MCF 10A (cell line): ENCODE data around the gene POLR3E. TPM values are rescaled to one million over a fixed set of nuclear protein-coding genes. Genes with fewer than 3 reads are reported as not detected.

Source experiments
- BruUV-seq: library from RNA; stranded (reverse); fragments of 400-500 nt; replicated peaks from 2 replicates; lab custom pipeline; 2021; lab: Mats Ljungman, UMichigan
- CTCF ChIA-PET: fragments of 300-600 bp; sonication (Branson Sonifier 250); formaldehyde crosslinking; extraction: SDS; loops from one replicate; lab custom pipeline; 2021; ENCODE audit warnings: antibody characterized with exemption, inconsistent platforms; lab: Yijun Ruan, JAX
- POLR2A ChIA-PET: fragments of 300-600, 350-650 bp; sonication (Branson Sonifier 250); formaldehyde crosslinking; extraction: SDS; loops from one replicate; lab custom pipeline; 2020; ENCODE audit warnings: antibody characterized with exemption, inconsistent platforms; lab: Yijun Ruan, JAX
- DNase-seq: peaks from one replicate; pipeline ENCODE4 v3.0.0-alpha.2; 2018; ENCODE audit not compliant: unreplicated experiment
- H3K27ac Mint-ChIP-seq: one replicate; pipeline ENCODE4 v1.8.0; 2022; ENCODE audit warnings: mild to moderate bottlenecking, low read depth, mixed read lengths; ENCODE audit not compliant: unreplicated experiment
- H3K27me3 Mint-ChIP-seq: one replicate; pipeline ENCODE4 v1.8.0; 2022; ENCODE audit warnings: mixed read lengths; ENCODE audit not compliant: insufficient read depth, unreplicated experiment
- H3K36me3 Mint-ChIP-seq: one replicate; pipeline ENCODE4 v1.8.0; 2022; ENCODE audit warnings: mild to moderate bottlenecking, moderate library complexity, mixed read lengths; ENCODE audit not compliant: insufficient read depth, unreplicated experiment
- H3K4me1 Mint-ChIP-seq: one replicate; pipeline ENCODE4 v1.8.0; 2022; ENCODE audit warnings: mixed read lengths; ENCODE audit not compliant: insufficient read depth, unreplicated experiment
- H3K4me3 Mint-ChIP-seq: one replicate; pipeline ENCODE4 v1.8.0; 2022; ENCODE audit warnings: mild to moderate bottlenecking, moderate library complexity, mixed read lengths; ENCODE audit not compliant: unreplicated experiment
- H3K9me3 Mint-ChIP-seq: one replicate; pipeline ENCODE4 v1.8.0; 2022; ENCODE audit warnings: mixed read lengths; ENCODE audit not compliant: unreplicated experiment
- intact Hi-C: fragments of 100-400 bp; cut with micrococcal nuclease; formaldehyde crosslinking; loops from 2 replicates; pipeline ENCODE4 v1.14.1; 2022
- total RNA-seq: library from RNA; stranded (reverse); gene quantifications from 2 replicates; pipeline ENCODE4 v1.2.3, GENCODE V29; 2022
- TF ChIP-seq, protein P1 (sequence below): fragments of 200-600 bp; IDR thresholded peaks from one replicate; pipeline ENCODE4 v1.8.0; 2022; ENCODE audit warnings: antibody characterized with exemption, mild to moderate bottlenecking; ENCODE audit not compliant: unreplicated experiment

The POLR3E gene
- total RNA-seq, 1 experiment from 2014 or later, result 73.8 TPM

DNA sequence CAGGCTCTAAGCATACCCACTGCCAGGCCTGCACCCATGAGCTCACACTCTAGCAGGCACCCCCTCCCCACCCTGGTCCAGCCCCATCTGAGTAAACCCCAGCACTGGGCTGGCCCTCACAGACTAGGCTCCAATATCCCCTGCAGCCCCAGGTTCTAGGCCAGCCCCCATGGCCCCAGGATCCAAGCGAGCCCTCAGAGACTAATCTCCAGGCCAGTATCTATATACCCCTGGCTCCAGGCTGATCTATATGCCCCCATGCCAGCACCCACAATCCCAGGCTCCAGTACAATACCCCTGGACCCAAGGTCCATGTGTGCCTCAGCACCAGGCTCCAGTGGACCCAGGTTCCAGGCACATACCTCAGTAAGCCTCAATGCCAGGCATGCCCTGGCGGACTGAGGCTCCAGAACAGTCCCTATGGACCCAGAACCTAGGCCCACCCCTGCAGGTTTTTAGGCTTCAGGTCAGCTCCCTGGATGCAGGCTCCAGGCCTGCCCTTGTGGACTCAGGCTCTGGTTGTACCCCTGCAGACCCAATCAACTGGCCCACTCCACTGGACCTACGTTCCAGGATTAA is 38.5 kb downstream of the POLR3E start:
- BruUV-seq, result no TSS peak
- H3K36me3 Mint-ChIP-seq, result peaks cover 63% of the 10 kb centered on the region
- H3K27me3 Mint-ChIP-seq, result no peaks in the 10 kb centered on the region
- TF ChIP-seq, protein P1, sequence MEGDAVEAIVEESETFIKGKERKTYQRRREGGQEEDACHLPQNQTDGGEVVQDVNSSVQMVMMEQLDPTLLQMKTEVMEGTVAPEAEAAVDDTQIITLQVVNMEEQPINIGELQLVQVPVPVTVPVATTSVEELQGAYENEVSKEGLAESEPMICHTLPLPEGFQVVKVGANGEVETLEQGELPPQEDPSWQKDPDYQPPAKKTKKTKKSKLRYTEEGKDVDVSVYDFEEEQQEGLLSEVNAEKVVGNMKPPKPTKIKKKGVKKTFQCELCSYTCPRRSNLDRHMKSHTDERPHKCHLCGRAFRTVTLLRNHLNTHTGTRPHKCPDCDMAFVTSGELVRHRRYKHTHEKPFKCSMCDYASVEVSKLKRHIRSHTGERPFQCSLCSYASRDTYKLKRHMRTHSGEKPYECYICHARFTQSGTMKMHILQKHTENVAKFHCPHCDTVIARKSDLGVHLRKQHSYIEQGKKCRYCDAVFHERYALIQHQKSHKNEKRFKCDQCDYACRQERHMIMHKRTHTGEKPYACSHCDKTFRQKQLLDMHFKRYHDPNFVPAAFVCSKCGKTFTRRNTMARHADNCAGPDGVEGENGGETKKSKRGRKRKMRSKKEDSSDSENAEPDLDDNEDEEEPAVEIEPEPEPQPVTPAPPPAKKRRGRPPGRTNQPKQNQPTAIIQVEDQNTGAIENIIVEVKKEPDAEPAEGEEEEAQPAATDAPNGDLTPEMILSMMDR, result no peak
- H3K27ac Mint-ChIP-seq, result no peak overlapping the region
- no peak overlapping the region for H3K4me3 Mint-ChIP-seq
- peaks cover 18% of the 10 kb centered on the region for H3K9me3 Mint-ChIP-seq
- no peaks in the 10 kb centered on the region for H3K4me1 Mint-ChIP-seq
- ChIA-PET POLR2A (interaction anchor here (0.7 kb wide), 1 partner anchor 9 kb away, joined by 3 read pairs; no protein-coding TSS in a partner anchor), CTCF (interaction anchor here (0.8 to 2.1 kb wide), 3 partner anchors 10 to 16 kb away, joined by 3 to 7 read pairs (median 5); no protein-coding TSS in a partner anchor)
- no peak for DNase-seq
- intact Hi-C loops, result no loop called here

DNA sequence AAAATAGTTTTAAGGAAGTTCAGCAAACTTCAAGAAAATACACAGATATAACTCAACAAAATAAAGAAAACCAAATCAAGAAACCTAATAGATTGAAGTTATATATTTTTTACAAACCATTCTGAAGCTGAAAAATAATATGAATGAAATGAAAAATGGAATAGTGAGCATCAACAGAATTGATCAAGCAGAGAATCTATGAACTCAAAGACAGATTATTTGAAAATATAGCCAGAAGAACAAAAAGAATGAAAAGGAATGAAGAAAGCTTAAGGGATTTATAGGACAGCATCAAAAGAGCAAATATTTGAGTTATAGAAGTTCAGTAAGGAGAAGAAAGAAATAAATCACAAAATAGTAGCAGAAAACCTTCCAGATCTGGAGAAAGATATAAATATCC is 39.4 kb downstream of the POLR3E start:
- BruUV-seq, result no TSS peak
- TF ChIP-seq, protein P1, result no peak
- Mint-ChIP-seq H3K27ac (no peak overlapping the region), H3K36me3 (peaks cover 59% of the 10 kb centered on the region), H3K4me1 (no peaks in the 10 kb centered on the region), H3K27me3 (no peaks in the 10 kb centered on the region), H3K9me3 (peaks cover 18% of the 10 kb centered on the region), H3K4me3 (no peak overlapping the region)
- intact Hi-C loops, result no loop called here
- no peak for DNase-seq
- ChIA-PET POLR2A (interaction anchor here (0.6 to 1.0 kb wide), 4 partner anchors 13 to 28 kb away, joined by 3 read pairs; no protein-coding TSS in a partner anchor), CTCF (interaction anchor here (0.7 to 2.1 kb wide), 3 partner anchors 11 to 17 kb away, joined by 3 to 5 read pairs (median 4); no protein-coding TSS in a partner anchor)

DNA sequence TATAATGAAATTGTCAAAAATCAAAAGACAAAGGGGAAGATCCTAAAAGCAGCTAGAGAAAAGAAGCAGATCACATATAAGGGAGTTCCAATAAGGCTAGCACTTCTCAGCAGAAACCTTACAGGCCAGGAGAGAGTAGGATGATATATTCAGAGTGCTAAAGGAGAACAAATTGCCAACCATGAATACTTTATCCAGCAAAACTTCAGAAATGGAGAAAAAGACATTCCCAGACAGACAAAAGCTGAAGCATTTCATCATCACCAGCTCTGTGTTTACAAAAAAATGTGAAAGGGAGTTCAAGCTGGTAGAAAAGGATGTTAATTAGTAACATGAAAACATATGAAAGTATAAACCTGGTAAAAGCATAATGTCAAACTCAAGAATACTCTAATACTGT is 39.8 kb downstream of the POLR3E start:
- ChIA-PET CTCF (interaction anchor here (1.1 to 2.1 kb wide), 2 partner anchors 10 to 18 kb away, joined by 4 to 5 read pairs; no protein-coding TSS in a partner anchor), POLR2A (interaction anchor here (0.6 to 1.7 kb wide), 10 partner anchors 9 to 52 kb away, joined by 3 to 5 read pairs (median 3); no protein-coding TSS in a partner anchor)
- peaks cover 18% of the 10 kb centered on the region for H3K9me3 Mint-ChIP-seq
- no peaks in the 10 kb centered on the region for H3K27me3 Mint-ChIP-seq
- peaks cover 57% of the 10 kb centered on the region for H3K36me3 Mint-ChIP-seq
- intact Hi-C loops, result no loop called here
- H3K4me1 Mint-ChIP-seq, result no peaks in the 10 kb centered on the region
- TF ChIP-seq, protein P1, result no peak
- H3K27ac Mint-ChIP-seq, result no peak overlapping the region
- no peak overlapping the region for H3K4me3 Mint-ChIP-seq
- BruUV-seq, result no TSS peak
- no peak for DNase-seq

DNA sequence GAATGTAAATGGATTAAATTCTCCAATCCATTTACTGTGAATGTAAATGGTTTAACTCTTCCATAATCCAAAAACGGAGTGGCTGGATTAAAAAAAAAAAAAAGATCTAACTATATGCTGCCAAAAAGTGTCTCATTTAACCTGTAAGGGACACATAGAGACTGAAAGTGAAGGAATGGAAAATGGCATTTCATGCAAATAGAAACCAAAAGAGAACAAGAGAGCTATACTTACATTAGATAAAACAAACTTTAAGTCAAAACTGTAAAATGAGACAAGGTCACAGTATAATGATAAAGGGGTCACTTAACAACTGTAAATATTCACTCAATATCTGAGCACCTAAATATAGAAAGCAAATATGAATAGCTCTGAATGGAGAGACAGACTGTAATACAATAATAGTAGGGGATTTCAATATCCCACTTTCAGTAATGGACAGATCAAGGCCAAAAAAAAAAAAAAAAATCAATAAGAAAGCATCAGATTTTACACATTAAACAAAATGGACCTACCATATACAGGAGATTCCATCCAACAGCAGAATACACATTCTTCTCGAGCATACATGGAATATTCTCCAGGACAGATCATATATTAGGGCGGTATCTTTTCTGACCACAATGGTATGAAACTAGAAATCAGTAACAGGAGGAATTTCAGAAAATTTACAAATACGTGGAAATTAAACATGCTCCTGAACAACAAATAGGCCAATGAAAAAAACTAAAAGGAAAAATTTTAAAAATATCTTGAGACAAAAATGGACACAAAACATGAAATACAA is 40.8 kb downstream of the POLR3E start:
- TF ChIP-seq, protein P1, result no peak
- no TSS peak for BruUV-seq
- Mint-ChIP-seq H3K27ac (peak overlapping the region; percentile 6), H3K27me3 (no peaks in the 10 kb centered on the region), H3K4me3 (no peak overlapping the region), H3K9me3 (peaks cover 18% of the 10 kb centered on the region), H3K4me1 (no peaks in the 10 kb centered on the region), H3K36me3 (peaks cover 56% of the 10 kb centered on the region)
- no peak for DNase-seq
- ChIA-PET CTCF (interaction anchor here (0.6 to 2.1 kb wide), 2 partner anchors 19 to 107 kb away, joined by 4 to 5 read pairs; no protein-coding TSS in a partner anchor), POLR2A (interaction anchor here (0.7 to 1.7 kb wide), 6 partner anchors 8 to 34 kb away, joined by 3 to 4 read pairs (median 3); no protein-coding TSS in a partner anchor)
- intact Hi-C loops, result no loop called here
